ENCODE data around the gene USP17L22.
"Not testable (repeated sequence)": the region's sequence is repeated elsewhere in the genome, so short reads cannot be mapped to it uniquely, and the experiment has no call there.

USP17L22 gene, protein sequence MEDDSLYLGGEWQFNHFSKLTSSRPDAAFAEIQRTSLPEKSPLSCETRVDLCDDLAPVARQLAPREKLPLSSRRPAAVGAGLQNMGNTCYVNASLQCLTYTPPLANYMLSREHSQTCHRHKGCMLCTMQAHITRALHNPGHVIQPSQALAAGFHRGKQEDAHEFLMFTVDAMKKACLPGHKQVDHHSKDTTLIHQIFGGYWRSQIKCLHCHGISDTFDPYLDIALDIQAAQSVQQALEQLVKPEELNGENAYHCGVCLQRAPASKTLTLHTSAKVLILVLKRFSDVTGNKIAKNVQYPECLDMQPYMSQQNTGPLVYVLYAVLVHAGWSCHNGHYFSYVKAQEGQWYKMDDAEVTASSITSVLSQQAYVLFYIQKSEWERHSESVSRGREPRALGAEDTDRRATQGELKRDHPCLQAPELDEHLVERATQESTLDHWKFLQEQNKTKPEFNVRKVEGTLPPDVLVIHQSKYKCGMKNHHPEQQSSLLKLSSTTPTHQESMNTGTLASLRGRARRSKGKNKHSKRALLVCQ

DNA sequence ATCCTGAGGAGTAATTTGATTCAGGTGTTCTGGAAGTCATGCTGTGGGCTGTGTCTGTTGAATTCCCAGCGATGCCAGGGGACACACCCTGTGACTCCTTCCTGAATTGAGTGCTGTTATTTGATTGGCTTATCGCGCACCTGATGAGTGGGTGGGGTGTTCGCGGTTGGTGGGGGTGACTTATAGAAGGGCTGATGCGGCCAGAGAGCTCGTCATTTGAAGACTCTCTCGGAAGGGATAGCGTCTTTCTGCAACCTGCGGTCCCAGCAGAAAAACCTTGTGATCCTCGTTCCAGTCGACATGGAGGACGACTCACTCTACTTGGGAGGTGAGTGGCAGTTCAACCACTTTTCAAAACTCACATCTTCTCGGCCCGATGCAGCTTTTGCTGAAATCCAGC is at the start of gene USP17L22:
Gene USP17L22, plus strand, starts transcription at position 301 of the 400 bp plus-strand sequence. Its CDS starts 0 bp downstream, at position 301.
- POLR2A ChIA-PET; CTCF ChIA-PET; DNase-seq (ENCODE audit: extremely low spot score): not testable (repeated sequence)

DNA sequence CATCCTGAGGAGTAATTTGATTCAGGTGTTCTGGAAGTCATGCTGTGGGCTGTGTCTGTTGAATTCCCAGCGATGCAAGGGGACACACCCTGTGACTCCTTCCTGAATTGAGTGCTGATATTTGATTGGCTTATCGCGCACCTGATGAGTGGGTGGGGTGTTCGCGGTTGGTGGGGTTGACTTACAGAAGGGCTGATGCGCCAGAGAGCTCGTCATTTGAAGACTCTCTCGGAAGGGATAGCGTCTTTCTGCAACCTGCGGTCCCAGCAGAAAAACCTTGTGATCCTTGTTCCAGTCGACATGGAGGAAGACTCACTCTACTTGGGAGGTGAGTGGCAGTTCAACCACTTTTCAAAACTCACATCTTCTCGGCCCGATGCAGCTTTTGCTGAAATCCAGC is 47.6 kb upstream of the USP17L22 start, which contains the start of gene USP17L12:
Gene USP17L12, plus strand, starts transcription at position 301 of the 400 bp plus-strand sequence. Its CDS starts 0 bp downstream, at position 301.
- POLR2A ChIA-PET, CTCF ChIA-PET: not testable (repeated sequence)

DNA sequence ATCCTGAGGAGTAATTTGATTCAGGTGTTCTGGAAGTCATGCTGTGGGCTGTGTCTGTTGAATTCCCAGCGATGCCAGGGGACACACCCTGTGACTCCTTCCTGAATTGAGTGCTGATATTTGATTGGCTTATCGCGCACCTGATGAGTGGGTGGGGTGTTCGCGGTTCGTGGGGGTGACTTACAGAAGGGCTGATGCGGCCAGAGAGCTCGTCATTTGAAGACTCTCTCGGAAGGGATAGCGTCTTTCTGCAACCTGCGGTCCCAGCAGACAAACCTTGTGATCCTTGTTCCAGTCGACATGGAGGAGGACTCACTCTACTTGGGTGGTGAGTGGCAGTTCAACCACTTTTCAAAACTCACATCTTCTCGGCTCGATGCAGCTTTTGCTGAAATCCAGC is 42.8 kb upstream of the USP17L22 start, which contains the start of gene USP17L13:
Gene USP17L13, plus strand, starts transcription at position 301 of the 400 bp plus-strand sequence. Its CDS starts 0 bp downstream, at position 301.
- DNase-seq (ENCODE audit: extremely low spot score); POLR2A ChIA-PET; CTCF ChIA-PET: not testable (repeated sequence)

More for the DNA sequence above, 47.6 kb upstream of the USP17L22 start, which contains the start of gene USP17L12:
- DNase-seq (ENCODE audit: extremely low spot score) = not testable (repeated sequence)

DNA sequence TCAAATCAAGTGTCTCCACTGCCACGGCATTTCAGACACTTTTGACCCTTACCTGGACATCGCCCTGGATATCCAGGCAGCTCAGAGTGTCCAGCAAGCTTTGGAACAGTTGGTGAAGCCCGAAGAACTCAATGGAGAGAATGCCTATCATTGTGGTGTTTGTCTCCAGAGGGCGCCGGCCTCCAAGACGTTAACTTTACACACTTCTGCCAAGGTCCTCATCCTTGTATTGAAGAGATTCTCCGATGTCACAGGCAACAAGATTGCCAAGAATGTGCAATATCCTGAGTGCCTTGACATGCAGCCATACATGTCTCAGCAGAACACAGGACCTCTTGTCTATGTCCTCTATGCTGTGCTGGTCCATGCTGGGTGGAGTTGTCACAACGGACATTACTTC is 37.2 kb upstream of the USP17L22 start:
- POLR2A ChIA-PET; CTCF ChIA-PET; DNase-seq (ENCODE audit: extremely low spot score): not testable (repeated sequence)

DNA sequence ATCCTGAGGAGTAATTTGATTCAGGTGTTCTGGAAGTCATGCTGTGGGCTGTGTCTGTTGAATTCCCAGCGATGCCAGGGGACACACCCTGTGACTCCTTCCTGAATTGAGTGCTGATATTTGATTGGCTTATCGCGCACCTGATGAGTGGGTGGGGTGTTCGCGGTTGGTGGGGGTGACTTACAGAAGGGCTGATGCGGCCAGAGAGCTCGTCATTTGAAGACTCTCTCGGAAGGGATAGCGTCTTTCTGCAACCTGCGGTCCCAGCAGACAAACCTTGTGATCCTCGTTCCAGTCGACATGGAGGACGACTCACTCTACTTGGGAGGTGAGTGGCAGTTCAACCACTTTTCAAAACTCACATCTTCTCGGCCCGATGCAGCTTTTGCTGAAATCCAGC is 33.3 kb upstream of the USP17L22 start, which contains the start of gene USP17L15:
Gene USP17L15, plus strand, starts transcription at position 301 of the 400 bp plus-strand sequence. Its CDS starts 0 bp downstream, at position 301.
- CTCF ChIA-PET; POLR2A ChIA-PET; DNase-seq (ENCODE audit: extremely low spot score): not testable (repeated sequence)

DNA sequence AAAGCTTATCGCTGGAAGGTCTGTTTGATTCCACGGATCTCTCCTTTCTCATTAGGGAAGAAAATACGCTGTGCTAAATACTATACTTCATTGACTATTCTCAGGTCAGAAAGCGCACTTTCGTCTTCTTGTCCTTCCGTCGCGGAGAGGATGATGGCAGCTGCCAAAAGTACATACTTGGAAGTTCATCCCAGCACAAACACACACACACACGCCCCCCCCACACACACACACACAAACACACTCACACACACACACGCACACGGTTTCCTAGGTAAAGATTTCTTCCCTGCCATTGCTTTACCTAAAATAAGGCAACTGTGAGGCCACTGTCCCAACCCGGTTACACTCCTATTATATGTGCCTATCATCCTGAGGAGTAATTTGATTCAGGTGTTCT is 29.0 kb upstream of the USP17L22 start:
- POLR2A ChIA-PET; DNase-seq (ENCODE audit: extremely low spot score); CTCF ChIA-PET: not testable (repeated sequence)

DNA sequence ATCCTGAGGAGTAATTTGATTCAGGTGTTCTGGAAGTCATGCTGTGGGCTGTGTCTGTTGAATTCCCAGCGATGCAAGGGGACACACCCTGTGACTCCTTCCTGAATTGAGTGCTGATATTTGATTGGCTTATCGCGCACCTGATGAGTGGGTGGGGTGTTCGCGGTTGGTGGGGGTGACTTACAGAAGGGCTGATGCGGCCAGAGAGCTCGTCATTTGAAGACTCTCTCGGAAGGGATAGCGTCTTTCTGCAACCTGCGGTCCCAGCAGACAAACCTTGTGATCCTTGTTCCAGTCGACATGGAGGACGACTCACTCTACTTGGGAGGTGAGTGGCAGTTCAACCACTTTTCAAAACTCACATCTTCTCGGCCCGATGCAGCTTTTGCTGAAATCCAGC is 23.8 kb upstream of the USP17L22 start, which contains the start of gene USP17L17:
Gene USP17L17, plus strand, starts transcription at position 301 of the 400 bp plus-strand sequence. Its CDS starts 0 bp downstream, at position 301.
- POLR2A ChIA-PET; CTCF ChIA-PET; DNase-seq (ENCODE audit: extremely low spot score): not testable (repeated sequence)

DNA sequence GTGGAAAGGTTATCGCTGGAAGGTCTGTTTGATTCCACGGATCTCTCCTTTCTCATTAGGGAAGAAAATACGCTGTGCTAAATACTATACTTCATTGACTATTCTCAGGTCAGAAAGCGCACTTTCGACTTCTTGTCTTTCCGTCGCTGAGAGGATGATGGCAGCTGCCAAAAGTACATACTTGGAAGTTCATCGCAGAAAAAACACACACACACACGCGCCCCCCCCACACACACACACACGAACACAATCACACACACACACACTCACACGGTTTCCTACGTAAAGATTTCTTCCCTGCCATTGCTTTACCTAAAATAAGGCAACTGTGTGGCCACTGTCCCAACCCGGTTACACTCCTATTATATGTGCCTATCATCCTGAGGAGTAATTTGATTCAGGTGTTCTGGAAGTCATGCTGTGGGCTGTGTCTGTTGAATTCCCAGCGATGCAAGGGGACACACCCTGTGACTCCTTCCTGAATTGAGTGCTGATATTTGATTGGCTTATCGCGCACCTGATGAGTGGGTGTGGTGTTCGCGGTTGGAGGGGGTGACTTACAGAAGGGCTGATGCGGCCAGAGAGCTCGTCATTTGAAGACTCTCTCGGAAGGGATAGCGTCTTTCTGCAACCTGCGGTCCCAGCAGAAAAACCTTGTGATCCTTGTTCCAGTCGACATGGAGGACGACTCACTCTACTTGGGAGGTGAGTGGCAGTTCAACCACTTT is 19.3 kb upstream of the USP17L22 start, which contains the start of gene USP17L18:
Gene USP17L18, plus strand, starts transcription at position 678 of the 728 bp plus-strand sequence. Its CDS starts 0 bp downstream, at position 678.
- DNase-seq (ENCODE audit: extremely low spot score); POLR2A ChIA-PET; CTCF ChIA-PET: not testable (repeated sequence)

DNA sequence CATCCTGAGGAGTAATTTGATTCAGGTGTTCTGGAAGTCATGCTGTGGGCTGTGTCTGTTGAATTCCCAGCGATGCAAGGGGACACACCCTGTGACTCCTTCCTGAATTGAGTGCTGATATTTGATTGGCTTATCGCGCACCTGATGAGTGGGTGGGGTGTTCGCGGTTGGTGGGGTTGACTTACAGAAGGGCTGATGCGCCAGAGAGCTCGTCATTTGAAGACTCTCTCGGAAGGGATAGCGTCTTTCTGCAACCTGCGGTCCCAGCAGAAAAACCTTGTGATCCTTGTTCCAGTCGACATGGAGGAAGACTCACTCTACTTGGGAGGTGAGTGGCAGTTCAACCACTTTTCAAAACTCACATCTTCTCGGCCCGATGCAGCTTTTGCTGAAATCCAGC is 14.3 kb upstream of the USP17L22 start, which contains the start of gene USP17L19:
Gene USP17L19, plus strand, starts transcription at position 301 of the 400 bp plus-strand sequence. Its CDS starts 0 bp downstream, at position 301.
- CTCF ChIA-PET, POLR2A ChIA-PET: not testable (repeated sequence)

DNA sequence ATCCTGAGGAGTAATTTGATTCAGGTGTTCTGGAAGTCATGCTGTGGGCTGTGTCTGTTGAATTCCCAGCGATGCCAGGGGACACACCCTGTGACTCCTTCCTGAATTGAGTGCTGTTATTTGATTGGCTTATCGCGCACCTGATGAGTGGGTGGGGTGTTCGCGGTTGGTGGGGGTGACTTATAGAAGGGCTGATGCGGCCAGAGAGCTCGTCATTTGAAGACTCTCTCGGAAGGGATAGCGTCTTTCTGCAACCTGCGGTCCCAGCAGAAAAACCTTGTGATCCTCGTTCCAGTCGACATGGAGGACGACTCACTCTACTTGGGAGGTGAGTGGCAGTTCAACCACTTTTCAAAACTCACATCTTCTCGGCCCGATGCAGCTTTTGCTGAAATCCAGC is 9.6 kb upstream of the USP17L22 start, which contains the start of gene USP17L20:
Gene USP17L20, plus strand, starts transcription at position 301 of the 400 bp plus-strand sequence. Its CDS starts 0 bp downstream, at position 301.
- CTCF ChIA-PET; DNase-seq (ENCODE audit: extremely low spot score); POLR2A ChIA-PET: not testable (repeated sequence)

More for the DNA sequence above, 14.3 kb upstream of the USP17L22 start, which contains the start of gene USP17L19:
- DNase-seq (ENCODE audit: extremely low spot score) = not testable (repeated sequence)

DNA sequence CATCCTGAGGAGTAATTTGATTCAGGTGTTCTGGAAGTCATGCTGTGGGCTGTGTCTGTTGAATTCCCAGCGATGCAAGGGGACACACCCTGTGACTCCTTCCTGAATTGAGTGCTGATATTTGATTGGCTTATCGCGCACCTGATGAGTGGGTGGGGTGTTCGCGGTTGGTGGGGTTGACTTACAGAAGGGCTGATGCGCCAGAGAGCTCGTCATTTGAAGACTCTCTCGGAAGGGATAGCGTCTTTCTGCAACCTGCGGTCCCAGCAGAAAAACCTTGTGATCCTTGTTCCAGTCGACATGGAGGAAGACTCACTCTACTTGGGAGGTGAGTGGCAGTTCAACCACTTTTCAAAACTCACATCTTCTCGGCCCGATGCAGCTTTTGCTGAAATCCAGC is 4.8 kb upstream of the USP17L22 start, which contains the start of gene USP17L21:
Gene USP17L21, plus strand, starts transcription at position 301 of the 400 bp plus-strand sequence. Its CDS starts 0 bp downstream, at position 301.
- DNase-seq (ENCODE audit: extremely low spot score); POLR2A ChIA-PET; CTCF ChIA-PET: not testable (repeated sequence)

DNA sequence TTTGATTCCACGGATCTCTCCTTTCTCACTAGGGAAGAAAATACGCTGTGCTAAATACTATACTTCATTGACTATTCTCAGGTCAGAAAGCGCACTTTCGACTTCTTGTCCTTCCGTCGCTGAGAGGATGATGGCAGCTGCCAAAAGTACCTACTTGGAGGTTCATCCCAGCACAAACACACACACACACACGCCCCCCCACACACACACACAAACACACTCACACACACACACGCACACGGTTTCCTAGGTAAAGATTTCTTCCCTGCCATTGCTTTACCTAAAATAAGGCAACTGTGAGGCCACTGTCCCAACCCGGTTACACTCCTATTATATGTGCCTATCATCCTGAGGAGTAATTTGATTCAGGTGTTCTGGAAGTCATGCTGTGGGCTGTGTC is 4.3 kb downstream of the USP17L22 start:
- CTCF ChIA-PET; DNase-seq (ENCODE audit: extremely low spot score); POLR2A ChIA-PET: not testable (repeated sequence)
